HAP-1 (cell line): Measurements from ENCODE around the gene HLA-DQB2.
A peak's percentile ranks its signal among the peaks of the same experiment; 100 is the strongest.
"Not testable (repeated sequence)": the region's sequence is repeated elsewhere in the genome, so short reads cannot be mapped to it uniquely, and the experiment has no call there.

Source experiments
- DNase-seq, 2 experiments: peaks; one replicate each; pipeline ENCODE4 v3.0.0-alpha.2; 2016 to 2020; ENCODE audit warnings: low spot score in 2 of 2
- H3K27me3 ChIP-seq: fragments of 250-450 bp; sonication (Bioruptor Pico); 2 replicates; pipeline ENCODE4 v1.5.1; 2020; ENCODE audit warnings: low read depth, mild to moderate bottlenecking, moderate library complexity
- H3K36me3 ChIP-seq: fragments of 250-450 bp; sonication (Bioruptor Pico); replicated peaks from 2 replicates; pipeline ENCODE4 v1.5.1; 2020; ENCODE audit warnings: mild to moderate bottlenecking
- H3K4me1 ChIP-seq: fragments of 250-450 bp; sonication (Bioruptor Pico); 2 replicates; pipeline ENCODE4 v1.5.1; 2020; ENCODE audit warnings: mild to moderate bottlenecking
- H3K4me3 ChIP-seq: fragments of 250-450 bp; sonication (Bioruptor Pico); 2 replicates; pipeline ENCODE4 v1.5.1; 2020; ENCODE audit warnings: mild to moderate bottlenecking, moderate library complexity
- H3K9me3 ChIP-seq: fragments of 250-450 bp; sonication (Bioruptor Pico); 2 replicates; pipeline ENCODE4 v1.5.1; 2020; ENCODE audit warnings: mild to moderate bottlenecking, moderate library complexity
- in situ Hi-C: fragments of 300-500 bp; cut with MboI; formaldehyde crosslinking; loops from 3 replicates; pipeline ENCODE4 v1.14.3; 2020; ENCODE audit warnings: low sequenced_read_pairs, inconsistent platforms, mixed read lengths

Gene HLA-DQB2

GRCh38 chr6:32779036-32779435 is 15.7 kb upstream of the HLA-DQB2 start:
- in situ Hi-C loops: loop anchor here (25.0 kb wide), 1 partner anchor 542 kb away; no protein-coding TSS in a partner anchor
- Histone ChIP-seq H3K4me3 (no peak overlapping the region), H3K27me3 (peaks cover 13% of the 10 kb centered on the region), H3K9me3 (no peaks in the 10 kb centered on the region), H3K36me3 (no peaks in the 10 kb centered on the region), H3K4me1 (no peaks in the 10 kb centered on the region)
- DNase-seq: no peak

- Histone ChIP-seq H3K27me3 (peaks cover 38% of the 10 kb centered on the region), H3K4me3 (no peak overlapping the region), H3K9me3 (no peaks in the 10 kb centered on the region), H3K4me1 (no peaks in the 10 kb centered on the region), H3K36me3 (no peaks in the 10 kb centered on the region)
- in situ Hi-C loops: loop anchor here (25.0 kb wide), 1 partner anchor 538 kb away; no protein-coding TSS in a partner anchor
- DNase-seq: no peak
Observed at GRCh38 chr6:32775071-32775470, 11.7 kb upstream of the HLA-DQB2 start.

GRCh38 chr6:32774426-32774825 is 11.1 kb upstream of the HLA-DQB2 start:
- Histone ChIP-seq H3K9me3 (no peaks in the 10 kb centered on the region), H3K36me3 (no peaks in the 10 kb centered on the region), H3K27me3 (peaks cover 44% of the 10 kb centered on the region), H3K4me3 (no peak overlapping the region), H3K4me1 (no peaks in the 10 kb centered on the region)
- in situ Hi-C loops: no loop called here
- no peak for DNase-seq

GRCh38 chr6:32772656-32773055 is 9.3 kb upstream of the HLA-DQB2 start:
- Histone ChIP-seq H3K4me3 (no peak overlapping the region), H3K9me3 (no peaks in the 10 kb centered on the region), H3K27me3 (peaks cover 55% of the 10 kb centered on the region), H3K4me1 (no peaks in the 10 kb centered on the region), H3K36me3 (no peaks in the 10 kb centered on the region)
- no peak for DNase-seq
- in situ Hi-C loops: no loop called here

GRCh38 chr6:32764048-32764447 is 716 bp upstream of the HLA-DQB2 start:
- H3K36me3 ChIP-seq: no peaks in the 10 kb centered on the region
- H3K27me3 ChIP-seq: peaks cover 19% of the 10 kb centered on the region
- no peak overlapping the region for H3K4me3 ChIP-seq
- in situ Hi-C loops: no loop called here
- no peaks in the 10 kb centered on the region for H3K4me1 ChIP-seq
- DNase-seq: no peak
- no peaks in the 10 kb centered on the region for H3K9me3 ChIP-seq

- H3K4me1 ChIP-seq: no peaks in the 10 kb centered on the region
- in situ Hi-C loops: no loop called here
- no peak overlapping the region for H3K4me3 ChIP-seq
- H3K9me3 ChIP-seq: no peaks in the 10 kb centered on the region
- DNase-seq: no peak
- peaks cover 7% of the 10 kb centered on the region for H3K27me3 ChIP-seq
- no peaks in the 10 kb centered on the region for H3K36me3 ChIP-seq
Observed at GRCh38 chr6:32761548-32761947, 1.8 kb downstream of the HLA-DQB2 start.

- Histone ChIP-seq H3K27me3 (peaks cover 3% of the 10 kb centered on the region; the same call in 1 of the 2 replicates), H3K36me3 (no peaks in the 10 kb centered on the region), H3K9me3 (no peaks in the 10 kb centered on the region), H3K4me1 (no peaks in the 10 kb centered on the region), H3K4me3 (no peak overlapping the region)
- no peak for DNase-seq
- in situ Hi-C loops: no loop called here
Observed at GRCh38 chr6:32761072-32761471, 2.3 kb downstream of the HLA-DQB2 start.

GRCh38 chr6:32759669-32760068 is 3.7 kb downstream of the HLA-DQB2 start:
- in situ Hi-C loops: no loop called here

GRCh38 chr6:32752580-32752979 is 10.8 kb downstream of the HLA-DQB2 start:
- peak in 1 of 2 experiments; percentile 38 for DNase-seq
- no peaks in the 10 kb centered on the region for H3K36me3 ChIP-seq
- peaks cover 13% of the 10 kb centered on the region for H3K4me1 ChIP-seq
- no peaks in the 10 kb centered on the region for H3K9me3 ChIP-seq
- no peak overlapping the region for H3K4me3 ChIP-seq
- peaks cover 18% of the 10 kb centered on the region for H3K27me3 ChIP-seq
- in situ Hi-C loops: no loop called here

More at GRCh38 chr6:32759669-32760068, 3.7 kb downstream of the HLA-DQB2 start:
- no peak for DNase-seq
- no peaks in the 10 kb centered on the region for H3K36me3 ChIP-seq
- no peaks in the 10 kb centered on the region for H3K9me3 ChIP-seq
- H3K27me3 ChIP-seq: peaks cover 9% of the 10 kb centered on the region
- no peak overlapping the region for H3K4me3 ChIP-seq
- H3K4me1 ChIP-seq: no peaks in the 10 kb centered on the region

GRCh38 chr6:32745649-32746048 is 17.7 kb downstream of the HLA-DQB2 start:
- H3K4me3 ChIP-seq, H3K9me3 ChIP-seq, in situ Hi-C loops, DNase-seq, H3K36me3 ChIP-seq: not testable (repeated sequence)
- H3K27me3 ChIP-seq: peaks cover 29% of the 10 kb centered on the region
- peaks cover 13% of the 10 kb centered on the region for H3K4me1 ChIP-seq

GRCh38 chr6:32744776-32745175 is 18.6 kb downstream of the HLA-DQB2 start:
- Histone ChIP-seq H3K27me3 (peaks cover 29% of the 10 kb centered on the region), H3K4me3 (no peak overlapping the region), H3K36me3 (no peaks in the 10 kb centered on the region), H3K4me1 (peaks cover 13% of the 10 kb centered on the region), H3K9me3 (no peaks in the 10 kb centered on the region)
- in situ Hi-C loops: no loop called here
- no peak for DNase-seq

GRCh38 chr6:32742374-32742773 is 21.0 kb downstream of the HLA-DQB2 start:
- H3K36me3 ChIP-seq: no peaks in the 10 kb centered on the region
- no peaks in the 10 kb centered on the region for H3K9me3 ChIP-seq
- H3K27me3 ChIP-seq: peaks cover 29% of the 10 kb centered on the region
- in situ Hi-C loops: no loop called here
- DNase-seq: no peak
- no peak overlapping the region for H3K4me3 ChIP-seq
- H3K4me1 ChIP-seq: no peaks in the 10 kb centered on the region

- Histone ChIP-seq H3K9me3 (no peaks in the 10 kb centered on the region), H3K4me3 (no peak within 1 kb of the TSS), H3K27me3 (peaks cover 32% of the 10 kb centered on the region), H3K36me3 (no peaks in the 10 kb centered on the region), H3K4me1 (no peaks in the 10 kb centered on the region)
- DNase-seq: no peak
- in situ Hi-C loops: no loop called here
Observed at GRCh38 chr6:32741031-32741960, 22.0 kb downstream of the HLA-DQB2 start, which contains the start of gene HLA-DQA2. TSS of gene HLA-DQA2 (plus strand) at chr6:32741391. CDS start at chr6:32741444, 53 bp downstream.

- Histone ChIP-seq H3K9me3 (no peaks in the 10 kb centered on the region), H3K27me3 (peaks cover 14% of the 10 kb centered on the region)
- in situ Hi-C loops: no loop called here
Observed at GRCh38 chr6:32738126-32738525, 25.2 kb downstream of the HLA-DQB2 start.

More at GRCh38 chr6:32738126-32738525, 25.2 kb downstream of the HLA-DQB2 start:
- Histone ChIP-seq H3K36me3 (no peaks in the 10 kb centered on the region), H3K4me1 (no peaks in the 10 kb centered on the region), H3K4me3 (no peak overlapping the region)
- no peak for DNase-seq
